Memory B cell (primary cell): ENCODE data around the gene PPP4R1.

Source experiments
- ATAC-seq: fragments of 150-1000 bp; cut with Tn5 transposase; 2 replicates; pipeline ENCODE4 v1.10.0; 2021; ENCODE audit warnings: low read depth, mild to moderate bottlenecking, moderate library complexity
- DNase-seq, 2 donors: peaks; one replicate each; pipeline ENCODE4 v3.0.0; 2022; ENCODE audit warnings: low spot score in 2 of 2
- H3K27ac Mint-ChIP-seq: one replicate; pipeline ENCODE4 v1.8.0; 2022; ENCODE audit warnings: mild to moderate bottlenecking, moderate library complexity, mixed read lengths
- H3K27me3 Mint-ChIP-seq: one replicate; pipeline ENCODE4 v1.8.0; 2022; ENCODE audit warnings: mixed read lengths
- H3K36me3 Mint-ChIP-seq: one replicate; pipeline ENCODE4 v1.8.0; 2022; ENCODE audit warnings: mild to moderate bottlenecking, mixed read lengths
- H3K4me1 Mint-ChIP-seq: one replicate; pipeline ENCODE4 v1.8.0; 2022; ENCODE audit warnings: mixed read lengths
- H3K4me3 Mint-ChIP-seq: one replicate; pipeline ENCODE4 v1.8.0; 2022; ENCODE audit warnings: mild to moderate bottlenecking, moderate library complexity, mixed read lengths
- H3K9me3 Mint-ChIP-seq: one replicate; pipeline ENCODE4 v1.8.0; 2022; ENCODE audit warnings: mixed read lengths

Gene PPP4R1

GRCh38 chr18:9513971-9514512, 100.3 kb downstream of the PPP4R1 start:
- DNase-seq = no peak
- ATAC-seq = no peak
- Mint-ChIP-seq H3K9me3 (no peaks in the 10 kb centered on the region), H3K27me3 (no peaks in the 10 kb centered on the region), H3K4me1 (no peaks in the 10 kb centered on the region), H3K36me3 (peaks cover 8% of the 10 kb centered on the region), H3K4me3 (no peak overlapping the region), H3K27ac (no peak overlapping the region)

GRCh38 chr18:9508446-9509025, 105.8 kb downstream of the PPP4R1 start:
- Mint-ChIP-seq H3K9me3 (no peaks in the 10 kb centered on the region), H3K27me3 (no peaks in the 10 kb centered on the region), H3K4me1 (peaks cover 21% of the 10 kb centered on the region), H3K36me3 (peaks cover 11% of the 10 kb centered on the region), H3K27ac (peak overlapping the region; percentile 73), H3K4me3 (no peak overlapping the region)
- ATAC-seq (no peak), DNase-seq (no peak)

- Mint-ChIP-seq H3K9me3 (peaks cover 4% of the 10 kb centered on the region), H3K36me3 (peaks cover 11% of the 10 kb centered on the region), H3K4me3 (no peak overlapping the region), H3K27ac (peak overlapping the region; percentile 73), H3K27me3 (no peaks in the 10 kb centered on the region), H3K4me1 (peaks cover 21% of the 10 kb centered on the region)
- DNase-seq (no peak), ATAC-seq (no peak)
These were observed 106.7 kb downstream of the PPP4R1 start for GRCh38 chr18:9507565-9508088.

GRCh38 chr18:9506046-9506792, 108.1 kb downstream of the PPP4R1 start:
- DNase-seq (no peak), ATAC-seq (no peak)
- Mint-ChIP-seq H3K36me3 (peaks cover 16% of the 10 kb centered on the region), H3K9me3 (peaks cover 5% of the 10 kb centered on the region), H3K27ac (no peak overlapping the region), H3K4me1 (peaks cover 24% of the 10 kb centered on the region), H3K27me3 (no peaks in the 10 kb centered on the region), H3K4me3 (no peak overlapping the region)
